Measurements from ENCODE around the gene SLC30A2. TPM values are rescaled to one million over a fixed set of nuclear protein-coding genes. Genes with fewer than 3 reads are reported as not detected.

Gene SLC30A2
- total RNA-seq, 2 donors from 2014 or later: 44.5 to 64.6 TPM

GRCh38 chr1:25994402-25995150 lies 51.3 kb downstream of the SLC30A2 start:
- ATAC-seq: no peak
- H3K9me3 ChIP-seq: no peaks in the 10 kb centered on the region
- DNase-seq: no peak
- H3K36me3 ChIP-seq (replicated peaks in 1 of 2; ENCODE audit: insufficient read depth in 1 of 2, low read depth in 2 of 2): no peaks in the 10 kb centered on the region
- 90 to 94% methylated on average over 3 of the region's 3 CpGs for WGBS, 2 donors
- intact Hi-C loops (cut with DNase I): loop anchor here (5.0 kb wide), 1 partner anchor 87 kb away; the partner anchor contains the start of gene STMN1
- H3K27me3 ChIP-seq: no peaks in the 10 kb centered on the region
- peaks cover 13% of the 10 kb centered on the region for H3K4me1 ChIP-seq
- TF ChIP-seq POLR2A (IDR thresholded peaks at IDR 0.05): no peak
- TF ChIP-seq, protein P1, sequence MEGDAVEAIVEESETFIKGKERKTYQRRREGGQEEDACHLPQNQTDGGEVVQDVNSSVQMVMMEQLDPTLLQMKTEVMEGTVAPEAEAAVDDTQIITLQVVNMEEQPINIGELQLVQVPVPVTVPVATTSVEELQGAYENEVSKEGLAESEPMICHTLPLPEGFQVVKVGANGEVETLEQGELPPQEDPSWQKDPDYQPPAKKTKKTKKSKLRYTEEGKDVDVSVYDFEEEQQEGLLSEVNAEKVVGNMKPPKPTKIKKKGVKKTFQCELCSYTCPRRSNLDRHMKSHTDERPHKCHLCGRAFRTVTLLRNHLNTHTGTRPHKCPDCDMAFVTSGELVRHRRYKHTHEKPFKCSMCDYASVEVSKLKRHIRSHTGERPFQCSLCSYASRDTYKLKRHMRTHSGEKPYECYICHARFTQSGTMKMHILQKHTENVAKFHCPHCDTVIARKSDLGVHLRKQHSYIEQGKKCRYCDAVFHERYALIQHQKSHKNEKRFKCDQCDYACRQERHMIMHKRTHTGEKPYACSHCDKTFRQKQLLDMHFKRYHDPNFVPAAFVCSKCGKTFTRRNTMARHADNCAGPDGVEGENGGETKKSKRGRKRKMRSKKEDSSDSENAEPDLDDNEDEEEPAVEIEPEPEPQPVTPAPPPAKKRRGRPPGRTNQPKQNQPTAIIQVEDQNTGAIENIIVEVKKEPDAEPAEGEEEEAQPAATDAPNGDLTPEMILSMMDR (IDR thresholded peaks at IDR 0.05): no peak
- H3K4me3 ChIP-seq: no peak overlapping the region
- H3K27ac ChIP-seq: no peak overlapping the region

- 85 to 91% methylated on average over 8 of the region's 8 CpGs for WGBS, 2 donors
- H3K4me3 ChIP-seq: no peak overlapping the region
- DNase-seq (no peak), ATAC-seq (no peak)
- H3K9me3 ChIP-seq: no peaks in the 10 kb centered on the region
- no peaks in the 10 kb centered on the region for H3K27me3 ChIP-seq
- intact Hi-C loops (cut with DNase I): no loop called here
- TF ChIP-seq, protein P1 (IDR thresholded peaks at IDR 0.05): no peak
- TF ChIP-seq POLR2A (IDR thresholded peaks at IDR 0.05): no peak
- H3K36me3 ChIP-seq (replicated peaks in 1 of 2; ENCODE audit: insufficient read depth in 1 of 2, low read depth in 2 of 2): no peaks in the 10 kb centered on the region
- no peak overlapping the region for H3K27ac ChIP-seq
- peaks cover 9% of the 10 kb centered on the region for H3K4me1 ChIP-seq
Measured at GRCh38 chr1:25993197-25993951, 52.5 kb downstream of the SLC30A2 start.

DNA sequence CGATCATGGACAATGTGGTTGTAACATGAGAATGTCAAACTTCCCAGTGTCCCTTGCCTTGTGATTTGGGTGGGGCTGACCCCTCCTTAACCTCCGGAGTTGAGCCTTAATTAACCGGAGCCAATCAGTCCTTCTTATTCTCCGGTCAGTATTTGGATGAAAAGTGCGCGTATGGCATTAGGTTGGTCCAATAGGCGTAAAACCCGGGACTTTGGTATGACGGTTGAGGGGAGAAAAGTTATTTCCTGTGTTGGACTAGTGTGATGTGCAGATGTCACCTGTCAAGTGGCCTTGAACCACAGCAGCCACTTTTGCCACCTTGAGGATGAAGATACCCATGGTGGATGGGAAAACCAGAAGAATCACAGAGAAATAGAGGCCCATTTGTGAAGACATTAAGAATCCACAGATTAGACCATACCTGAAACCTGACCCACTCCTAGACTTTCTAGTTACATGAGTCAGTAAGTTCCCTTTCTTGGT lies 53.2 kb downstream of the SLC30A2 start:
- intact Hi-C loops (cut with DNase I): no loop called here
- WGBS, 2 donors: 86 to 94% methylated on average over 9 of the region's 9 CpGs
- TF ChIP-seq POLR2A (IDR thresholded peaks at IDR 0.05): no peak
- TF ChIP-seq, protein P1 (IDR thresholded peaks at IDR 0.05): no peak
- Histone ChIP-seq H3K9me3 (no peaks in the 10 kb centered on the region), H3K4me3 (no peak overlapping the region), H3K4me1 (peaks cover 8% of the 10 kb centered on the region), H3K27me3 (no peaks in the 10 kb centered on the region), H3K36me3 (replicated peaks in 1 of 2; ENCODE audit: insufficient read depth in 1 of 2, low read depth in 2 of 2) (no peaks in the 10 kb centered on the region), H3K27ac (no peak overlapping the region)
- ATAC-seq: no peak
- no peak for DNase-seq

DNA sequence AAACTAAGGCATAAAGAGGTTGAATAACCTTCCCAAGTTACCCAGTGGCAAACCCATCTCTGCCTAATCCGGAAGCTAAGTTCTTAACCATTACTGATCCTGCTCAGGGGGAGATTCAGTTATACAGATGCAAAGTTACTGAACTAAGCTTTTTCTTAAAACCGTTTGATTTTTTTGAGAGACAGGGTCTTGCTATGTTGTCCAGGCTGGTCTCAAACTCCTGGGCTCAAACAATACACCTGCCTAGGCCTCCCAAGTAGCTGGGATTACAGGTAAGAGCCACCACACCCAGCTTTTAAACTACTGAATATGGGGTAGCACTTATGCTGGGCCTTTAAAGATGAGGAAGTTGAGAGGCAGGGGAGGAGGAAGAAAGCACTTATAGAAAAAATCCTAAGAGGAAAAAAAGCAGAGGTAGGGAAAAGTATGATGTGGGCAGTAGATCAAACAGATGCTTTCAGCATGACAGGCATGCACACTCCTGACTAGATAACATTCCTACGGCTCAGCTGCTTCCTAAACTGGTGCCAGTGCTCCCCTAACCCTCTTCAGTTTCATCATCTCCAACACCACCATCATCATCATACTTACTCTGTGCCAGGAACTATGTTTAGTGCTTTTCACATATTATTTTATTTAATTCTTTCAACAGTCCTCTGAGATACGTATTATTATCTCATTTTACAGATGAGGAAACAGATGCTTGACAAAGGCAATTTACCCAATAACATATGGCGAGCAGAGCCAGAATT lies 53.8 kb downstream of the SLC30A2 start:
- no peak for DNase-seq
- TF ChIP-seq, protein P1 (IDR thresholded peaks at IDR 0.05): no peak
- no peak for TF ChIP-seq POLR2A (IDR thresholded peaks at IDR 0.05)
- H3K4me1 ChIP-seq: peaks cover 5% of the 10 kb centered on the region
- intact Hi-C loops (cut with DNase I): no loop called here
- no peak overlapping the region for H3K27ac ChIP-seq
- no peaks in the 10 kb centered on the region for H3K9me3 ChIP-seq
- no peak overlapping the region for H3K4me3 ChIP-seq
- no peaks in the 10 kb centered on the region for H3K36me3 ChIP-seq (replicated peaks in 1 of 2; ENCODE audit: insufficient read depth in 1 of 2, low read depth in 2 of 2)
- no peak for ATAC-seq
- no peaks in the 10 kb centered on the region for H3K27me3 ChIP-seq
- 75 to 81% methylated on average over 5 of the region's 5 CpGs for WGBS, 2 donors
